Stimulated activated CD4-positive, alpha-beta T cell treated with anti-CD3 and anti-CD28 coated beads, TNF-alpha, amount 100 ng/mL, for 24 hours (primary cell): Measurements from ENCODE around the gene DYNLT4.
"Not testable (repeated sequence)": the region's sequence is repeated elsewhere in the genome, so short reads cannot be mapped to it uniquely, and the experiment has no call there.

Source experiments
- DNase-seq, 3 experiments: peaks; one replicate each; pipeline ENCODE4 v3.0.0-alpha.2; 2020; ENCODE audit warnings: low read depth in 3 of 3

Gene DYNLT4

GRCh38 chr1:44788120-44788860 is 18.9 kb downstream of the DYNLT4 start, which contains the start of gene BEST4:
BEST4 (minus strand) TSS chr1:44788170; CDS start chr1:44787705, 465 bp downstream.
- DNase-seq: no peak

GRCh38 chr1:44787506-44787905 is 19.6 kb downstream of the DYNLT4 start:
- no peak for DNase-seq

DNA sequence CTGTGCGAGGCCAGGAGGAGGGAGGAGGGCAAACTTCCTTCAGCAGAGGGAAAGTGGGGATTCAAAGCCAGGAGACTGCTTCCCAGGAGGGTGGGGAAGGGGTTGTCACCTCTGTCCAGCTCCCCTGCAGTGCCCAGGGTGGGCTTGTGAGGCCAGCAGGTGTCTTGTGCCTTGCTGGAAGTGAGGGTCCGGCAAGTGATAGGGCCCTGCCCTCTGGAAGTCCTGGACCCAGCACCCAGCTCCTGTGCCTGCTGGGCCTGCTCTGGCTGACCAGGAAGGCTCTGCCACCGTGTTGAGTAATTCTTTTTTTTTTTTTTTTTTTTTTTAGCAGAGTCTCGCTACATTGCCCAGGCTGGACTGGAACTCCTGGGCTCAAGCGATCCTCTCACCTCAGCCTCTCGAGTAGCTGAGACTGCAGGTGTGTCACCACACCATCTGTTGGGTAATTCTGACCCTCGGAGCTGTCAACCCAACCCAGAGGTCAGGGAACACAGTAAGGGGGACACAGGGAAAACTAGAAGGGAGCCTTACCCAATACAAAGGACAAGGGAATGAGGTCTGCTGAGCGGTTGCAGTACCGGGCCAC is 20.2 kb downstream of the DYNLT4 start:
- DNase-seq: no peak

GRCh38 chr1:44786138-44786840 is 20.9 kb downstream of the DYNLT4 start:
- DNase-seq: peak; percentile 57 to 78 (median 58)

GRCh38 chr1:44785501-44786137 is 21.5 kb downstream of the DYNLT4 start:
- DNase-seq: no peak

DNA sequence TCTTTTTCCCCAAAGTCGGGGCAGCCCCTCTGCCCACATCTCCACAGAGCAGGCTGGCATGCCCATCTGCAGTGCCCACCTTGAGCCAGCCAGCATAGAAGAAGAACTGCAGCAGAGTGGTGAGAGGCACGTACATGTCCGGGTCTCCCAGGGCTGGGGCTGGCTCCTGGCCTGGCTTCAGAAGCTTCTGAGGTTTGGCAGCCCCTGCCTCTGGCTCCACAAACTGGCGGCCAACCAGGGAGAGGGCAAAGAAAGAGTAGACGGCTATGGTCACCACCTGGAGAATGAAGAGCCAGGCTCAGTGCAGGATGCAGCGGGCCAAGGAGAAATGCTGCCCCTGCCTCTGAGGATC is 22.1 kb downstream of the DYNLT4 start:
- no peak for DNase-seq

- no peak for DNase-seq
These were observed 22.8 kb downstream of the DYNLT4 start for GRCh38 chr1:44784094-44785028.

DNA sequence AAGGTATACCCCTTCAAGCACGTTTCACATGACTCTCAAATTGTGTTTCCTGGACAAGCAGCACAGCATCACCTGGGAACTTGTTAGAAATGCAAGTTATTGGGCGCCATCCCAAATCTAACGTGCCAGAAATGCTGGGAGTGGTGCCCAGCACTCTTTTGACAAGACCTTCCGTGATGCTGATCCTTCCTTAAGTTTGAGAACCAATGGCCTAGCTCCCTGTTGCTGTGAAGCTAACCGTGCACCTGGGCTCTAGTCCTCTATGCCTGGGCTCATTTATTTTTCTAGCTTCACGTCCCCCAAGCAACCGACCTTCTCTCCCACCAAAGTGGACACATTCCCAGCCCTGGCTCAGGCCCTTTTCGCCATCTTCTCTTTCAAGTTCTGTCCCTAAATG is 23.5 kb downstream of the DYNLT4 start:
- no peak for DNase-seq

DNA sequence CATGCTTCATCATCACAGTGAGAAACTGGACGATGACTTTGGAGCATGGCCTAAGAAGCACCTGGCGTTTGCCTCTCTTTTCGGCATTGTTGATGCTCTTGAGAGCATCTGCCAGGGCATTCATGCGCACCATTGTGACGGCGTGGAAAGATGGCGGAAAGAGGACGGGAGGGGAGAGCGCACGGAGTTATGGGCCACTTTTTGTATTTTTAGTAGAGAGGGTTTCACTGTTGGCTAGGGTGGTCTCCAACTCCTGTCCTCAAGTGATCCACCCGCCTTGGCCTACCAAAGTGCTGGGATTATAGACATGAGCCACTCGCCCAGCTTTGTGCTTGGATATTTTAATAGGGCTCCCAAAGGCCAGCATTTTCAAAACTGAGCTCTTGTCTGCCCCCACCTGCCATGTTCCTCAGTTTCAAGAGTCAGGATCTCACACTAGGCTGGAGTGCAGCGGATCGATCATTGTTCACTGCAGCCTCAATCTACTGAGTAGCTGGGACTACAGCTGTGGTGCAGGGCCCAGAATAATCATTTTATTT is 26.5 kb downstream of the DYNLT4 start:
- no peak for DNase-seq

- DNase-seq: no peak
These were observed 28.2 kb downstream of the DYNLT4 start for GRCh38 chr1:44778705-44779576.

- no peak for DNase-seq
These were observed 29.0 kb downstream of the DYNLT4 start for GRCh38 chr1:44777969-44778635.

- no peak for DNase-seq
These were observed 29.6 kb downstream of the DYNLT4 start for GRCh38 chr1:44777547-44777946.

- no peak for DNase-seq
These were observed 30.5 kb downstream of the DYNLT4 start for GRCh38 chr1:44776730-44777068.

DNA sequence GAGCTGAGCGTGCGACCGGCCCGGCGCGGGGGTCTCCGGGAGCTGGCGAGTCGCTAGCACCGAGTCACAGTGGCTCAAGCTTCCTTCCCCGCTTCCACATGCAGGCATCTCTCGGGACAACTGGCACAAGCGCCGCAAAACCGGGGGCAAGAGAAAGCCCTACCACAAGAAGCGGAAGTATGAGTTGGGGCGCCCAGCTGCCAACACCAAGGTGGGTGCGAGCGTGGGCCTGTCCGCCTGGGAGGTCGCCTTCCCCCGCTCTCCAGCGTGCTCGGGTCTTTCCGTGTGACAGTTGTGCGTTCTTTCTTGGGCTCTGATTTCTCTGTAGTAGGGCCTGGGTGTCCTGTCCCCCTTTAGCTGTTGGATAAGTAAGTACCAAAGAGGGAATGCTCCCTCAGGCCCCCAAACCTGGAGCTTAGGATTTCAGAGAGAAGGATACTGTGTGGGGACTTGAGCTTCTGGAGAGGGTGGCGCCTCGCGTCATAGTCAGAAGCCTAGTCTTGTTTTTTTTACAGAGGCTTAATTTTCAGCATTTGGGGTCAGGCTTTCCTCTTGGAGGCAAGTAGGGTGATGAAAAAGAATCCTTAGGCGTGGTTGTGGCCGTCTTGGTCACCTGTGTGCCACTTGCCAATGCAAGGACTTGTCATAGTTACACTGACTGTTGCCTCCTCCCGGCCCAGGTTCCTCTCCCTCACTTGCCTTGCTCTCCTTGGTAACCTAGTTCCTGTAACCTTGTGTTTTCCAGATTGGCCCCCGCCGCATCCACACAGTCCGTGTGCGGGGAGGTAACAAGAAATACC is 31.0 kb downstream of the DYNLT4 start:
- no peak for DNase-seq

- peak; percentile 80 to 89 (median 87) for DNase-seq
These were observed 31.8 kb downstream of the DYNLT4 start, which contains the start of gene RPS8 for GRCh38 chr1:44775078-44775929. RPS8 (plus strand) TSS chr1:44775540; CDS start chr1:44775597, 57 bp downstream.

DNA sequence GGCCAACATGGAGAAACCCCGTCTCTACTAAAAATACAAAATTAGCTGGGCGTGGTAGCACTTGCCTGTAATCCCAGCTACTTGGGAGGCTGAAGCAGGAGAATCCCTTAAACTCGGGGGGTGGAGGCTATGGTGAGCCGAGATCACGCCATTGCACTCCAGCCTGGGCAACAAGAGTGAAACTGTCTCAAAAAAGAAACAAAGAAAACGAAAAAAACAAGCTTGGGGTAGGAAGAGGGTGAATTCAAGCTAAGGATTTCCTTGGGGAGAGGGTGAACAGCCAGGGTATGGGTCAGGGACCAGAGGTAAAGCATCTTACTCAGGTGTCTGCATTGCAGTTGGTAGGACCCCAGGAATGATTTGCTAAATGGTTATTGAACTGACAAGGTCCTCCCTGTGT is 40.7 kb downstream of the DYNLT4 start:
- not testable (repeated sequence) for DNase-seq

DNA sequence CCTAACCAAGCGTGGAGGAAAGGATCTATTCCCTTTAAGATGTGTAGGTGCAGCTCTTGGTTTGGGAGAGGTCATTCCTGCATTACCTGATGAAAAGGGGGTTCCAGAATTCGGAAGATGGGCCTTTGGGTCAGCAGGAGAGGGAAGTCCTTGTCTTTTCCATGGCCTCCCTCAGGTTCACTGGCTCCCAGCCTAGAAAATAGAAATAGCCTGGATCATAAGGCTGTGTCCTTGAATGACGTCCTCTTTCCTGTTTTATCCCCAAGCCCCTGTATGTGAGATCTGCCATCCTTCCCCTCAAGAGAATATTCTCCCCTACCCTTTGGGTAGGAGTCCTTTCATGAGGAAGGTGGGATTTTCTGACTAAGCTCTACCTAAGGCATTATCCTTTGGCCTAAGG is 46.3 kb downstream of the DYNLT4 start:
- DNase-seq: no peak

- no peak for DNase-seq
These were observed 48.1 kb downstream of the DYNLT4 start for GRCh38 chr1:44759077-44759476.
